ENCODE results near the gene KCNK17. TPM values are rescaled to one million over a fixed set of nuclear protein-coding genes. Genes with fewer than 3 reads are reported as not detected.

Gene KCNK17
- total and polyA plus RNA-seq, 4 donors, result 0.20 to 0.66 (median 0.56) TPM

GRCh38 chr6:39276379-39276995 lies 37.7 kb downstream of the KCNK17 start:
- no peak overlapping the region for H3K4me3 ChIP-seq (ENCODE audit: low read depth, low read length)
- H3K9me3 ChIP-seq (ENCODE audit: control insufficient read depth, insufficient read depth, low read length), result no peaks in the 10 kb centered on the region
- no peaks in the 10 kb centered on the region for H3K36me3 ChIP-seq (ENCODE audit: control insufficient read depth, insufficient read depth, low read length)
- H3K27me3 ChIP-seq (ENCODE audit: control insufficient read depth, insufficient read depth, low read length), result no peaks in the 10 kb centered on the region
- peaks cover 8% of the 10 kb centered on the region for H3K4me1 ChIP-seq (ENCODE audit: control insufficient read depth, insufficient read depth, low read length)
- DNase-seq (ENCODE audit: low read depth in 4 of 6, low spot score in 6 of 6), result no peak
- WGBS (ENCODE audit: insufficient coverage), result no CpG with 5 or more reads among the region's 3 CpGs
- H3K27ac ChIP-seq (ENCODE audit: low read depth, low read length), result no peak overlapping the region

- Histone ChIP-seq H3K9me3 (ENCODE audit: control insufficient read depth, insufficient read depth, low read length) (no peaks in the 10 kb centered on the region), H3K27me3 (ENCODE audit: control insufficient read depth, insufficient read depth, low read length) (no peaks in the 10 kb centered on the region), H3K36me3 (ENCODE audit: control insufficient read depth, insufficient read depth, low read length) (no peaks in the 10 kb centered on the region), H3K27ac (ENCODE audit: low read depth, low read length) (no peak overlapping the region), H3K4me3 (ENCODE audit: low read depth, low read length) (no peak overlapping the region), H3K4me1 (ENCODE audit: control insufficient read depth, insufficient read depth, low read length) (peaks cover 8% of the 10 kb centered on the region)
- 77% methylated on average over 1 of the region's 3 CpGs for WGBS (ENCODE audit: insufficient coverage)
- DNase-seq (ENCODE audit: low read depth in 4 of 6, low spot score in 6 of 6), result no peak
Measured at GRCh38 chr6:39274903-39275302, 39.3 kb downstream of the KCNK17 start.

- Histone ChIP-seq H3K27ac (ENCODE audit: low read depth, low read length) (no peak overlapping the region), H3K9me3 (ENCODE audit: control insufficient read depth, insufficient read depth, low read length) (no peaks in the 10 kb centered on the region)
- WGBS (ENCODE audit: insufficient coverage), result 67% methylated on average over 3 of the region's 4 CpGs
Measured at GRCh38 chr6:39274471-39274870, 39.7 kb downstream of the KCNK17 start.

DNA sequence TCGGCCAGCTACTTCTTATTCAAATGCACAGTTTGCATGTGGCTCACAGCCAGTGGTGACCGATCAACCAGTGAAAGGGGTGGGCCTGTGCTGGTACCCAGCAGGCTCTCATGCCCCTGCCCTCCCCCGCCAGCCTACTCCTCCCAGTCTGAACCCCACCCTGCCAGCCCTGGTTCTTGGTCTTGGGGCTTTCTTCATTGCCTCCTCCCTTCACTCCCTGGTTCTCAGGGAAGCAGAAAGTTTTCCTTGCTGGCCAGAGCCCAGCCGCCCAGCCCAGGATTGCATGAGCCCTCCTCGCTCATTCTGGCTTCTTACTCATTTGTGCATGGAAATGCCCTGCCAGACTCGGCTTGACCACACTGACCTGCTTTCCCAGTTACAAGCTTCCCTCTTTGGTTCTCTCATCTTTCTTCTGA lies 40.8 kb downstream of the KCNK17 start:
- WGBS (ENCODE audit: insufficient coverage), result 47% methylated on average over 6 of the region's 6 CpGs
- H3K4me1 ChIP-seq (ENCODE audit: control insufficient read depth, insufficient read depth, low read length), result peaks cover 8% of the 10 kb centered on the region

More at GRCh38 chr6:39274471-39274870, 39.7 kb downstream of the KCNK17 start:
- no peak for DNase-seq (ENCODE audit: low read depth in 4 of 6, low spot score in 6 of 6)
- Histone ChIP-seq H3K4me1 (ENCODE audit: control insufficient read depth, insufficient read depth, low read length) (peaks cover 8% of the 10 kb centered on the region), H3K4me3 (ENCODE audit: low read depth, low read length) (no peak overlapping the region), H3K36me3 (ENCODE audit: control insufficient read depth, insufficient read depth, low read length) (no peaks in the 10 kb centered on the region), H3K27me3 (ENCODE audit: control insufficient read depth, insufficient read depth, low read length) (no peaks in the 10 kb centered on the region)

DNA sequence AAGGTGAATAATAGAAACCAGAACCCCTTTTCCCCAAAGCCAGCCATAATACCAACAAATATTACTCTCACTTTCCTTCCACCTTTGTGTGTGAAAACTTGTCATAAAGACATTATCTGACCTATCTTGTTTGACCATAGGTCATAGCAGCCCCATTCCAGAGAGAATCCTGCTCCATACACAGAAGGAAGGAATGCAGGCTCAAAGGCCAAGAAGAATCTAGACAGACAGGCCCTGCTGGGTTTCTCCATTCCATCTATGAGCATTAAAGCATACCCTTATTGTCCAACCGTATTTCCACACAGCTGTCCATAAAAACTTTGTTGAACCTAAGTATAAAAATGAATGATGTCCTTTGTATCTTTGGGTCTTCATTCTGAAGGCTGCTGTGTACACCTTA lies 44.3 kb downstream of the KCNK17 start:
- WGBS (ENCODE audit: insufficient coverage), result no CpG with 5 or more reads among the region's 1 CpG
- no peak for DNase-seq (ENCODE audit: low read depth in 4 of 6, low spot score in 6 of 6)
- H3K27me3 ChIP-seq (ENCODE audit: control insufficient read depth, insufficient read depth, low read length), result no peaks in the 10 kb centered on the region
- H3K9me3 ChIP-seq (ENCODE audit: control insufficient read depth, insufficient read depth, low read length), result no peaks in the 10 kb centered on the region
- H3K4me3 ChIP-seq (ENCODE audit: low read depth, low read length), result no peak overlapping the region
- H3K27ac ChIP-seq (ENCODE audit: low read depth, low read length), result no peak overlapping the region
- H3K4me1 ChIP-seq (ENCODE audit: control insufficient read depth, insufficient read depth, low read length), result peaks cover 8% of the 10 kb centered on the region
- no peaks in the 10 kb centered on the region for H3K36me3 ChIP-seq (ENCODE audit: control insufficient read depth, insufficient read depth, low read length)

More for the DNA sequence above, 40.8 kb downstream of the KCNK17 start:
- no peaks in the 10 kb centered on the region for H3K27me3 ChIP-seq (ENCODE audit: control insufficient read depth, insufficient read depth, low read length)
- H3K27ac ChIP-seq (ENCODE audit: low read depth, low read length), result no peak overlapping the region
- no peaks in the 10 kb centered on the region for H3K36me3 ChIP-seq (ENCODE audit: control insufficient read depth, insufficient read depth, low read length)
- no peak overlapping the region for H3K4me3 ChIP-seq (ENCODE audit: low read depth, low read length)
- DNase-seq (ENCODE audit: low read depth in 4 of 6, low spot score in 6 of 6), result peak in 1 of 6 donors; percentile 13
- H3K9me3 ChIP-seq (ENCODE audit: control insufficient read depth, insufficient read depth, low read length), result no peaks in the 10 kb centered on the region

- no peaks in the 10 kb centered on the region for H3K36me3 ChIP-seq (ENCODE audit: control insufficient read depth, insufficient read depth, low read length)
- no CpG with 5 or more reads among the region's 3 CpGs for WGBS (ENCODE audit: insufficient coverage)
- no peak overlapping the region for H3K27ac ChIP-seq (ENCODE audit: low read depth, low read length)
- DNase-seq (ENCODE audit: low read depth in 4 of 6, low spot score in 6 of 6), result no peak
- H3K27me3 ChIP-seq (ENCODE audit: control insufficient read depth, insufficient read depth, low read length), result no peaks in the 10 kb centered on the region
- H3K9me3 ChIP-seq (ENCODE audit: control insufficient read depth, insufficient read depth, low read length), result no peaks in the 10 kb centered on the region
- peaks cover 7% of the 10 kb centered on the region for H3K4me1 ChIP-seq (ENCODE audit: control insufficient read depth, insufficient read depth, low read length)
- no peak overlapping the region for H3K4me3 ChIP-seq (ENCODE audit: low read depth, low read length)
Measured at GRCh38 chr6:39268721-39269120, 45.5 kb downstream of the KCNK17 start.

GRCh38 chr6:39268171-39268570 lies 46.0 kb downstream of the KCNK17 start:
- WGBS (ENCODE audit: insufficient coverage), result 82% methylated on average over 5 of the region's 7 CpGs

DNA sequence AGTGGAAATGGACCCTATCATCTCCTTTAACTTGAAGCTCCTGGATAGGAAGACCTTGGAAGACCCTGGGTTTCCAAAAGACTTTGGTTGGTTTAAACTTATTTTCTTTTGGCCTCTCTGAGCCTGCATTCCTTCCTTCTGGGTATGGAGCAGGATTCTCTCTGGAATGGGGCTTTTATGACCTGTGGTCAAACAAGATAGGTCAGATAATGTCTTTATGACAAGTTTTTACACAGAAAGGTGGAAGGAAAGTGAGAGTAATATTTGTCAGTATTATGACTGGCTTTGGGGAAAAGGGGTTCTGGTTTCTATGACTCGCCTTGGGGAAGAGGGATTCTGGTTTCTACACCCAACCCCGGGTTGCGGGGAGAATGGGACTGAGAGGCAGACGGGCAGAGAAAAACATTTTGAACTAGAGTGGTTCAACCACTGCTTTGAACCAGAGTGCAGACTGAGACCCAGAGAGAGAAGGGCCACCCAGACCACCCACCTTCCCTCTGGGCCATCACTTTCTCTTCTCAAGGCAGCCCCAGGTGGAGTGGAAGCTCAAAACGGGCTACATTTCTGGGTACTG lies 47.4 kb downstream of the KCNK17 start:
- 84% methylated on average over 5 of the region's 5 CpGs for WGBS (ENCODE audit: insufficient coverage)

More at GRCh38 chr6:39268171-39268570, 46.0 kb downstream of the KCNK17 start:
- Histone ChIP-seq H3K27me3 (ENCODE audit: control insufficient read depth, insufficient read depth, low read length) (no peaks in the 10 kb centered on the region), H3K27ac (ENCODE audit: low read depth, low read length) (no peak overlapping the region), H3K9me3 (ENCODE audit: control insufficient read depth, insufficient read depth, low read length) (no peaks in the 10 kb centered on the region), H3K4me3 (ENCODE audit: low read depth, low read length) (no peak overlapping the region), H3K4me1 (ENCODE audit: control insufficient read depth, insufficient read depth, low read length) (peaks cover 1% of the 10 kb centered on the region), H3K36me3 (ENCODE audit: control insufficient read depth, insufficient read depth, low read length) (no peaks in the 10 kb centered on the region)
- DNase-seq (ENCODE audit: low read depth in 4 of 6, low spot score in 6 of 6), result no peak

DNA sequence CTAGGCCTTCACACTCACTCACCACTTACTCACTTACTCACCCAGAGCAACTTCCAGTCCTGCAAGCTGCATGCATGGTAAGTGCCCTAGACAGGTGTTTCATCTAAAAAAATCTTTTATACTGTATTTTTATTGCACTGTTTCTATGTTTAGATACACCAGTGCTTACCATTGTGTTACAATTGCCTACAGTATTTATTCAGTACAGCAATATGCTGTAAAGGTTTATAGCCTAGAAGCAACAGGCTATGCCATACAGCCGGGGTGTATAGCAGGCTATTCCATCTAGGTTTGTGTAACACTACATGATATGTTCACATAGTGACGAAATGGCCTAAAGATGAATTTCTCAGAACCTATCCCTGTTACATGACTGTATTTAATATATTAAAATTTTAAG lies 47.8 kb downstream of the KCNK17 start:
- no peak overlapping the region for H3K27ac ChIP-seq (ENCODE audit: low read depth, low read length)
- H3K36me3 ChIP-seq (ENCODE audit: control insufficient read depth, insufficient read depth, low read length), result no peaks in the 10 kb centered on the region
- WGBS (ENCODE audit: insufficient coverage), result no CpG with 5 or more reads among the region's 2 CpGs
- H3K9me3 ChIP-seq (ENCODE audit: control insufficient read depth, insufficient read depth, low read length), result no peaks in the 10 kb centered on the region
- no peaks in the 10 kb centered on the region for H3K4me1 ChIP-seq (ENCODE audit: control insufficient read depth, insufficient read depth, low read length)
- no peaks in the 10 kb centered on the region for H3K27me3 ChIP-seq (ENCODE audit: control insufficient read depth, insufficient read depth, low read length)
- no peak overlapping the region for H3K4me3 ChIP-seq (ENCODE audit: low read depth, low read length)
- no peak for DNase-seq (ENCODE audit: low read depth in 4 of 6, low spot score in 6 of 6)

More for the DNA sequence above, 47.4 kb downstream of the KCNK17 start:
- no peak overlapping the region for H3K27ac ChIP-seq (ENCODE audit: low read depth, low read length)
- H3K4me3 ChIP-seq (ENCODE audit: low read depth, low read length), result no peak overlapping the region
- H3K36me3 ChIP-seq (ENCODE audit: control insufficient read depth, insufficient read depth, low read length), result no peaks in the 10 kb centered on the region
- H3K27me3 ChIP-seq (ENCODE audit: control insufficient read depth, insufficient read depth, low read length), result no peaks in the 10 kb centered on the region
- no peak for DNase-seq (ENCODE audit: low read depth in 4 of 6, low spot score in 6 of 6)
- no peaks in the 10 kb centered on the region for H3K9me3 ChIP-seq (ENCODE audit: control insufficient read depth, insufficient read depth, low read length)
- no peaks in the 10 kb centered on the region for H3K4me1 ChIP-seq (ENCODE audit: control insufficient read depth, insufficient read depth, low read length)

Measured in spinal cord (tissue), 10 donors.